ENCODE results near the gene PPP1R1C.

- TF ChIP-seq, protein P1, sequence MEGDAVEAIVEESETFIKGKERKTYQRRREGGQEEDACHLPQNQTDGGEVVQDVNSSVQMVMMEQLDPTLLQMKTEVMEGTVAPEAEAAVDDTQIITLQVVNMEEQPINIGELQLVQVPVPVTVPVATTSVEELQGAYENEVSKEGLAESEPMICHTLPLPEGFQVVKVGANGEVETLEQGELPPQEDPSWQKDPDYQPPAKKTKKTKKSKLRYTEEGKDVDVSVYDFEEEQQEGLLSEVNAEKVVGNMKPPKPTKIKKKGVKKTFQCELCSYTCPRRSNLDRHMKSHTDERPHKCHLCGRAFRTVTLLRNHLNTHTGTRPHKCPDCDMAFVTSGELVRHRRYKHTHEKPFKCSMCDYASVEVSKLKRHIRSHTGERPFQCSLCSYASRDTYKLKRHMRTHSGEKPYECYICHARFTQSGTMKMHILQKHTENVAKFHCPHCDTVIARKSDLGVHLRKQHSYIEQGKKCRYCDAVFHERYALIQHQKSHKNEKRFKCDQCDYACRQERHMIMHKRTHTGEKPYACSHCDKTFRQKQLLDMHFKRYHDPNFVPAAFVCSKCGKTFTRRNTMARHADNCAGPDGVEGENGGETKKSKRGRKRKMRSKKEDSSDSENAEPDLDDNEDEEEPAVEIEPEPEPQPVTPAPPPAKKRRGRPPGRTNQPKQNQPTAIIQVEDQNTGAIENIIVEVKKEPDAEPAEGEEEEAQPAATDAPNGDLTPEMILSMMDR (IDR thresholded peaks at IDR 0.05) = no peak
- no peak for TF ChIP-seq JAZF1 (CRISPR knock-in tag; IDR thresholded peaks at IDR 0.05)
- TF ChIP-seq ZNF423 (CRISPR knock-in tag; IDR thresholded peaks at IDR 0.05) = no peak
- no peak for TF ChIP-seq ELF4 (CRISPR knock-in tag; IDR thresholded peaks at IDR 0.05; ENCODE audit: low read depth)
- TF ChIP-seq E2F1 (CRISPR knock-in tag; IDR thresholded peaks at IDR 0.05) = no peak
These were observed 80.9 kb downstream of the PPP1R1C start for GRCh38 chr2:182066400-182067087.
